ENCODE measurements around the gene DENND4A. TPM values are rescaled to one million over a fixed set of nuclear protein-coding genes. Genes with fewer than 3 reads are reported as not detected.

Gene DENND4A
- polyA plus RNA-seq, 1 of the 3 experiments (the other 2 are of a cell fraction): 2.5 TPM

DNA sequence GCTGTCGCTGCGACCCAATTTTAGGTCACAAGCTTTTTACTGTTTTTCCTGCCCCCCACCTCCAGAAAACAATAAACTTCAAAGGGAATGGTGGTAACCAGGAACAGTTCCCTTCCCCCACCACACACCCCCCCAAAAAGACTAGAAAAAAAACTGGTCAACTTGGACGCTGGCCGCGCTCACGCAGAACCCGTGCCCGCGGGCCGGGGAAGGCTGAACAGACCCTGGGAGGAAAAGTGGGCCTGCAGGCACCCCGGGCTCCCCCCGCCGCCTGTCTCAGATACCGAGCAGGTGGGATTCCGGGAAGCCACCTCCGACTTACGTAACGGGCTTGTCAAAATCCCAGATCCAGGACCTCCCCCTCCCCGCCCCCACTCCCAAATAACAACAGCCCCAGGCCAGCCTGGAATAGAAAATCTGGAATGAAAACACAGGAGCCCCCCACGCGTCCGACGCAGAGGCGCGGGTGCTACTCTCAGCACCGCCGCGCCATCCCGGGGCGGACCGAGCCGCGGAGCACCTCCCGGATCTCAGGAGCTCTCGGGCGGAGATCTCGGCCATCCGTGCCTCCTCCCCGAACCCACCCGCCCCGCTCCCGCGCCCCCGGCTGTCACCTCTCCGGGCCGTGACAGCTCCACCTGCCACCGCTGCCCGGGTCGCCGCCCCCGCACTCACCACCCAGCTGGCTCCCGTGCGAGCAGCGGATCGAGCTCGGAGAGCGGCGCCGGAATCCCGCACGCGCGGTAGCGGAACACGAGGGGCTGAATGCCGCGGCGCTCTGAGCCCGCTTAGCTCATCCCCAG lies 557 bp downstream of the DENND4A start:
- POLR2A ChIA-PET: interaction anchor here (2.9 kb wide), 1 partner anchor 78 kb away, joined by 12 read pairs; the partner anchor contains the start of gene RAB11A
- Histone ChIP-seq H3K79me2 (ENCODE audit: insufficient read depth) (peaks cover 31% of the 10 kb centered on the region), H4K20me1 (ENCODE audit: insufficient read depth) (no peaks in the 10 kb centered on the region), H3K4me2 (peak overlapping the region; percentile 79), H3K27me3 (ENCODE audit: insufficient read depth) (no peaks in the 10 kb centered on the region), H3K9me2 (no peaks in the 10 kb centered on the region), H3K36me3 (replicated peaks in 1 of 2; ENCODE audit: control insufficient read depth in 1 of 2, insufficient read depth in 2 of 2, low read length in 1 of 2) (no peaks in the 10 kb centered on the region), H3K9me3 (no peaks in the 10 kb centered on the region), H3K27ac (ENCODE audit: low read depth in 2 of 2, low read length in 1 of 2) (peak overlapping the region; percentile 52 to 83), H3K9ac (peak overlapping the region; percentile 70), H3F3A (replicated peaks; ENCODE audit: insufficient read depth) (peaks cover 8% of the 10 kb centered on the region), H2AFZ (ENCODE audit: low read depth) (peak overlapping the region; percentile 54), H3K4me3 (ENCODE audit: low read depth in 2 of 2, low read length in 1 of 2) (peak overlapping the region; percentile 76 to 79), H3K4me1 (ENCODE audit: control insufficient read depth in 1 of 2, insufficient read depth in 2 of 2, low read depth in 1 of 2, low read length in 1 of 2) (peaks cover 0 to 3% of the 10 kb centered on the region in 2 experiments; a peak in 3 of 4 replicates)
- no peak for DNase-seq
- TF ChIP-seq FOXJ3 (CRISPR knock-in tag; IDR thresholded peaks at IDR 0.05) (no peak), MXI1 (IDR thresholded peaks at IDR 0.05; ENCODE audit: low read depth, low read length) (peak; percentile 51)
- WGBS (ENCODE audit: low lambda C conversion rate): under 1% methylated on average over 34 of the region's 69 CpGs
- CTCF ChIA-PET: interaction anchor here (0.9 to 2.0 kb wide), 5 partner anchors 10 to 196 kb away, joined by 3 to 8 read pairs (median 4); no protein-coding TSS in a partner anchor

- H2AFZ ChIP-seq (ENCODE audit: low read depth): peak overlapping the region; percentile 54
- no peaks in the 10 kb centered on the region for H3K9me3 ChIP-seq
- peak overlapping the region; percentile 79 for H3K4me2 ChIP-seq
- H3F3A ChIP-seq (replicated peaks; ENCODE audit: insufficient read depth): peaks cover 9% of the 10 kb centered on the region
- peak; percentile 35 for DNase-seq
- TF ChIP-seq FOXJ3 (CRISPR knock-in tag; IDR thresholded peaks at IDR 0.05): 0 out of 2 replicates have a peak, but pooled peaks have one; percentile 37
- TF ChIP-seq, protein P1, sequence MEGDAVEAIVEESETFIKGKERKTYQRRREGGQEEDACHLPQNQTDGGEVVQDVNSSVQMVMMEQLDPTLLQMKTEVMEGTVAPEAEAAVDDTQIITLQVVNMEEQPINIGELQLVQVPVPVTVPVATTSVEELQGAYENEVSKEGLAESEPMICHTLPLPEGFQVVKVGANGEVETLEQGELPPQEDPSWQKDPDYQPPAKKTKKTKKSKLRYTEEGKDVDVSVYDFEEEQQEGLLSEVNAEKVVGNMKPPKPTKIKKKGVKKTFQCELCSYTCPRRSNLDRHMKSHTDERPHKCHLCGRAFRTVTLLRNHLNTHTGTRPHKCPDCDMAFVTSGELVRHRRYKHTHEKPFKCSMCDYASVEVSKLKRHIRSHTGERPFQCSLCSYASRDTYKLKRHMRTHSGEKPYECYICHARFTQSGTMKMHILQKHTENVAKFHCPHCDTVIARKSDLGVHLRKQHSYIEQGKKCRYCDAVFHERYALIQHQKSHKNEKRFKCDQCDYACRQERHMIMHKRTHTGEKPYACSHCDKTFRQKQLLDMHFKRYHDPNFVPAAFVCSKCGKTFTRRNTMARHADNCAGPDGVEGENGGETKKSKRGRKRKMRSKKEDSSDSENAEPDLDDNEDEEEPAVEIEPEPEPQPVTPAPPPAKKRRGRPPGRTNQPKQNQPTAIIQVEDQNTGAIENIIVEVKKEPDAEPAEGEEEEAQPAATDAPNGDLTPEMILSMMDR (IDR thresholded peaks at IDR 0.05): no peak
- TF ChIP-seq MXI1 (IDR thresholded peaks at IDR 0.05; ENCODE audit: low read depth, low read length): peak; percentile 62
- 0 out of 2 replicates have a peak, but pooled peaks have one; percentile 1 for TF ChIP-seq RAD21 (IDR thresholded peaks at IDR 0.05; ENCODE audit: low read length)
- H3K4me1 ChIP-seq (ENCODE audit: control insufficient read depth in 1 of 2, insufficient read depth in 2 of 2, low read depth in 1 of 2, low read length in 1 of 2): peaks cover 0 to 3% of the 10 kb centered on the region in 2 experiments; a peak in 3 of 4 replicates
- H3K4me3 ChIP-seq (ENCODE audit: low read depth in 2 of 2, low read length in 1 of 2): peak overlapping the region; percentile 76 to 79
- H3K9ac ChIP-seq: peak overlapping the region; percentile 70
- WGBS (ENCODE audit: low lambda C conversion rate): 10% methylated on average over 14 of the region's 14 CpGs
- H3K36me3 ChIP-seq (replicated peaks in 1 of 2; ENCODE audit: control insufficient read depth in 1 of 2, insufficient read depth in 2 of 2, low read length in 1 of 2): no peaks in the 10 kb centered on the region
- peaks cover 38% of the 10 kb centered on the region for H3K79me2 ChIP-seq (ENCODE audit: insufficient read depth)
- ChIA-PET POLR2A (interaction anchor here (2.9 kb wide), 1 partner anchor 79 kb away, joined by 12 read pairs; the partner anchor contains the start of gene RAB11A), CTCF (interaction anchor here (0.9 to 2.0 kb wide), 9 partner anchors 10 to 195 kb away, joined by 3 to 8 read pairs (median 3); no protein-coding TSS in a partner anchor)
- no peaks in the 10 kb centered on the region for H3K9me2 ChIP-seq
- peak overlapping the region; percentile 52 to 83 for H3K27ac ChIP-seq (ENCODE audit: low read depth in 2 of 2, low read length in 1 of 2)
- H4K20me1 ChIP-seq (ENCODE audit: insufficient read depth): no peaks in the 10 kb centered on the region
- H3K27me3 ChIP-seq (ENCODE audit: insufficient read depth): no peaks in the 10 kb centered on the region
Observed at GRCh38 chr15:65790694-65791334, 1.3 kb downstream of the DENND4A start.
